ENCODE results near the gene CENPT. TPM values are rescaled to one million over a fixed set of nuclear protein-coding genes. Genes with fewer than 3 reads are reported as not detected.

CENPT gene
- total RNA-seq, 1 experiment from 2014 or later, result 60.9 TPM

DNA sequence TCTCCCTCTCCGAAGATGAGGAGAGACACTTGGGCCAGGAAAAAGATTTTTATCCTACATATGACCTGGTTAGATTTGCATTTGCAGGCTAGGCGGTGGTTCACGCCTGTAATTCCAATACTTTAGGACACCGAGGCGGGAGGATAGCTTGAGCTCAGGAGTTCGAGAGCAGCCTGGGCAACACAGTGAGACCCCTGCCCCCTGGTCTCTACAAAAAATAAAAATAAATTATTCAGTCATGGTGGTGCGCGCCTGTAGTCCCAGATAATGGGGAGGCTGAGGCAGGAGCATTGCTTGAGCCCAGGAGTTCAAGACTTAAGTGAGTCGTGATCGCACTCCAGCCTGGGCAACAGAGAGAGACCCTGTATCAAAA lies 13.3 kb downstream of the CENPT start:
- H3K36me3 Mint-ChIP-seq (ENCODE audit: insufficient read depth in 1 of 3, low read depth in 3 of 3), result peaks cover 20 to 28% (median 27%) of the 10 kb centered on the region in 3 experiments; a peak in 6 of 7 replicates
- no peak for DNase-seq
- H3K27me3 Mint-ChIP-seq (ENCODE audit: low read depth), result peaks cover 3% of the 10 kb centered on the region
- H3K4ac ChIP-seq (ENCODE audit: low read depth, low read length), result no peak overlapping the region
- no peak overlapping the region for H2BK120ac ChIP-seq (ENCODE audit: low read depth, low read length, poor library complexity, severe bottlenecking)
- H3K79me1 ChIP-seq (ENCODE audit: insufficient read depth, low read depth, low read length, poor library complexity, severe bottlenecking), result no peaks in the 10 kb centered on the region
- H3K4me1 ChIP-seq (ENCODE audit: insufficient read depth, low read length), result no peaks in the 10 kb centered on the region; the same call in 1 of the 2 replicates
- H3K9ac ChIP-seq (ENCODE audit: extremely low read depth, insufficient read length, low read length), result no peak overlapping the region
- H3K27me3 ChIP-seq (ENCODE audit: insufficient read depth, low read length), result no peaks in the 10 kb centered on the region
- TF ChIP-seq, protein P1, sequence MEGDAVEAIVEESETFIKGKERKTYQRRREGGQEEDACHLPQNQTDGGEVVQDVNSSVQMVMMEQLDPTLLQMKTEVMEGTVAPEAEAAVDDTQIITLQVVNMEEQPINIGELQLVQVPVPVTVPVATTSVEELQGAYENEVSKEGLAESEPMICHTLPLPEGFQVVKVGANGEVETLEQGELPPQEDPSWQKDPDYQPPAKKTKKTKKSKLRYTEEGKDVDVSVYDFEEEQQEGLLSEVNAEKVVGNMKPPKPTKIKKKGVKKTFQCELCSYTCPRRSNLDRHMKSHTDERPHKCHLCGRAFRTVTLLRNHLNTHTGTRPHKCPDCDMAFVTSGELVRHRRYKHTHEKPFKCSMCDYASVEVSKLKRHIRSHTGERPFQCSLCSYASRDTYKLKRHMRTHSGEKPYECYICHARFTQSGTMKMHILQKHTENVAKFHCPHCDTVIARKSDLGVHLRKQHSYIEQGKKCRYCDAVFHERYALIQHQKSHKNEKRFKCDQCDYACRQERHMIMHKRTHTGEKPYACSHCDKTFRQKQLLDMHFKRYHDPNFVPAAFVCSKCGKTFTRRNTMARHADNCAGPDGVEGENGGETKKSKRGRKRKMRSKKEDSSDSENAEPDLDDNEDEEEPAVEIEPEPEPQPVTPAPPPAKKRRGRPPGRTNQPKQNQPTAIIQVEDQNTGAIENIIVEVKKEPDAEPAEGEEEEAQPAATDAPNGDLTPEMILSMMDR (conservative IDR thresholded peaks at IDR 0.05), result no peak
- no peaks in the 10 kb centered on the region for H3K9me3 ChIP-seq (ENCODE audit: control insufficient read depth, low read depth, low read length)
- WGBS (ENCODE audit: extremely low coverage, insufficient read length, low lambda C conversion rate), result no CpG with 5 or more reads among the region's 10 CpGs
- no peak overlapping the region for H3T11ph ChIP-seq (ENCODE audit: low read length)
- no peak overlapping the region for H3K27ac ChIP-seq (ENCODE audit: insufficient read length, low read depth, low read length)
- no peak overlapping the region for H3K56ac ChIP-seq (ENCODE audit: insufficient read length, low read depth, low read length)
- H2BK15ac ChIP-seq (ENCODE audit: low read depth, low read length), result no peak overlapping the region
- peaks cover 8% of the 10 kb centered on the region in 2 experiments for H3K4me1 Mint-ChIP-seq
- H2BK5ac ChIP-seq (ENCODE audit: insufficient read length, low read length), result no peak overlapping the region
- peaks cover 5% of the 10 kb centered on the region for H3K23me2 ChIP-seq (ENCODE audit: insufficient read length, low read depth, low read length, poor library complexity, severe bottlenecking)
- no peak overlapping the region for H3K27ac Mint-ChIP-seq
- H2AFZ ChIP-seq (ENCODE audit: low read length), result no peak overlapping the region
- peak overlapping the region; percentile 85 to 90 for H3K4me3 Mint-ChIP-seq
- no peak overlapping the region for H2AK5ac ChIP-seq (ENCODE audit: insufficient read length, low read length)
- H4K8ac ChIP-seq (replicated peaks; ENCODE audit: insufficient read length, low read depth, low read length), result no peak overlapping the region
- H4K5ac ChIP-seq (ENCODE audit: insufficient read length, low read depth, low read length), result no peak overlapping the region
- H2BK12ac ChIP-seq (ENCODE audit: insufficient read length, low read depth, low read length), result no peak overlapping the region
- no peak overlapping the region for H3K23ac ChIP-seq (ENCODE audit: insufficient read length, low read depth, low read length)
- no peak overlapping the region for H4K91ac ChIP-seq (ENCODE audit: insufficient read length, low read depth, low read length)
- no peak overlapping the region for H3K14ac ChIP-seq (ENCODE audit: insufficient read depth, low read length)
- no peak overlapping the region for H3K18ac ChIP-seq (ENCODE audit: insufficient read length, low read depth, low read length)
- H3K79me2 ChIP-seq (ENCODE audit: insufficient read depth, low read length), result no peaks in the 10 kb centered on the region
- no peak overlapping the region for H2BK20ac ChIP-seq (ENCODE audit: low read depth, low read length, poor library complexity, severe bottlenecking)
- H3K9me3 Mint-ChIP-seq, result no peaks in the 10 kb centered on the region
- H4K20me1 ChIP-seq (ENCODE audit: control insufficient read depth, insufficient read depth, insufficient read length), result no peaks in the 10 kb centered on the region
- peak overlapping the region; percentile 94 for H3K4me2 ChIP-seq (ENCODE audit: insufficient read depth, insufficient read length, low read length)
